Upper lobe of left lung (tissue), 6 donors: ENCODE results near the gene MYO9B. TPM values are rescaled to one million over a fixed set of nuclear protein-coding genes. Genes with fewer than 3 reads are reported as not detected.

Experiments
- ATAC-seq, 2 donors: fragments of 200-7000 bp; cut with Tn5 transposase; one replicate each; pipeline ENCODE4 v1.9.1; 2022; ENCODE audit warnings: mild to moderate bottlenecking in 2 of 2, moderate library complexity in 2 of 2; ENCODE audit not compliant: low FRiP score in 2 of 2
- DNase-seq, 2 donors: peaks; one replicate each; pipeline ENCODE4 v3.0.0-alpha.2; 2019 to 2020
- H3K27ac ChIP-seq, 4 donors: fragments of 200-600 bp; sonication (generic); one replicate each; pipeline ENCODE4 v1.5.1; 2016 to 2019
- H3K27me3 ChIP-seq, 4 donors: fragments of 200-600 bp; sonication (generic); one replicate each; pipeline ENCODE4 v1.5.1; 2017 to 2019
- H3K36me3 ChIP-seq, 4 donors: fragments of 200-600 bp; sonication (generic); one replicate each; pipeline ENCODE4 v1.5.1; 2016 to 2019
- H3K4me1 ChIP-seq, 4 donors: fragments of 200-600 bp; sonication (generic); one replicate each; pipeline ENCODE4 v1.5.1; 2018 to 2019
- H3K4me3 ChIP-seq, 4 donors: fragments of 200-600 bp; sonication (generic); one replicate each; pipeline ENCODE4 v1.5.1; 2017 to 2019; ENCODE audit warnings: mild to moderate bottlenecking in 2 of 4, moderate library complexity in 1 of 4
- H3K9me3 ChIP-seq, 4 donors: fragments of 200-600 bp; sonication (generic); one replicate each; pipeline ENCODE4 v1.5.1; 2018 to 2019
- EP300 ChIP-seq, 4 donors: sonication (generic); formaldehyde crosslinking; IDR thresholded peaks; one replicate each; pipeline ENCODE4 v1.5.1; 2017; ENCODE audit warnings: antibody characterized with exemption in 4 of 4, control low read depth in 2 of 4
- POLR2A ChIP-seq, 4 donors: fragments of 450-650 bp; IDR thresholded peaks; one replicate each; pipeline ENCODE4 v1.5.1; 2016 to 2017; ENCODE audit warnings: antibody characterized with exemption in 4 of 4, mild to moderate bottlenecking in 2 of 4
- POLR2AphosphoS5 ChIP-seq, 2 donors: sonication (generic); formaldehyde crosslinking; IDR thresholded peaks; one replicate each; pipeline ENCODE4 v1.5.1; 2017; ENCODE audit warnings: antibody characterized with exemption in 2 of 2
- WGBS, 2 donors: methylation state at CpG; one replicate each; pipeline ENCODE4 v1.1.5; 2017 to 2018; 5-methylcytosine and 5-hydroxymethylcytosine counted together
- total RNA-seq, 6 donors: library from RNA; depleted of rRNA in 4 of 6; stranded (reverse); fragments of >200 nt in 4 of 6; gene quantifications; one replicate each; pipeline versions ENCODE4 v1.1.0 to v1.2.1, GENCODE V29; 2016 to 2021
- TF ChIP-seq, protein P1 (sequence below), 6 experiments: fragments of 450-650 bp in 4 of 6; fragments of 200-600 bp in 2 of 6; sonication (generic) in 2 of 6; IDR thresholded peaks; one replicate each; pipeline ENCODE4 v1.5.1; 2016 to 2019; ENCODE audit warnings: antibody characterized with exemption in 6 of 6
- donor health status: DM: no; HTN: no; CAD: no; lungs with moderate emphysema.
- donor health status: DM: no; HTN: yes; CAD: no; lungs with severe emphysema.

The MYO9B gene
- total RNA-seq, 6 donors from 2014 or later = 72.3 to 408 (median 146) TPM

GRCh38 chr19:17225053-17225452, 149.5 kb downstream of the MYO9B start:
- peak overlapping the region in 2 of 4 donors; percentile 79 to 81 for H3K4me3 ChIP-seq
- H3K9me3 ChIP-seq = no peaks in the 10 kb centered on the region

GRCh38 chr19:17226002-17226933, 150.7 kb downstream of the MYO9B start, which contains the start of gene OCEL1:
OCEL1 (plus strand) TSS chr19:17226226; CDS start chr19:17226248, 22 bp downstream.
- Histone ChIP-seq H3K4me3 (peak within 1 kb of the TSS; percentile 61 to 81 (median 77)), H3K9me3 (no peaks in the 10 kb centered on the region), H3K27ac (peak within 1 kb of the TSS; percentile 83 to 92 (median 88)), H3K4me1 (peaks cover 9 to 22% (median 14%) of the 10 kb centered on the region in 4 donors), H3K36me3 (peaks cover 0 to 25% (median 10%) of the 10 kb centered on the region in 4 donors), H3K27me3 (no peaks in the 10 kb centered on the region)
- ATAC-seq = peak; percentile 97 to 98
- 1% methylated on average over 13 to 21 of the region's 90 CpGs for WGBS, 2 donors
- peak; percentile 98 to 99 for DNase-seq
- peak in 3 of 4 donors; percentile 29 to 80 (median 45) for TF ChIP-seq POLR2A (IDR thresholded peaks at IDR 0.05)
- TF ChIP-seq, protein P1, sequence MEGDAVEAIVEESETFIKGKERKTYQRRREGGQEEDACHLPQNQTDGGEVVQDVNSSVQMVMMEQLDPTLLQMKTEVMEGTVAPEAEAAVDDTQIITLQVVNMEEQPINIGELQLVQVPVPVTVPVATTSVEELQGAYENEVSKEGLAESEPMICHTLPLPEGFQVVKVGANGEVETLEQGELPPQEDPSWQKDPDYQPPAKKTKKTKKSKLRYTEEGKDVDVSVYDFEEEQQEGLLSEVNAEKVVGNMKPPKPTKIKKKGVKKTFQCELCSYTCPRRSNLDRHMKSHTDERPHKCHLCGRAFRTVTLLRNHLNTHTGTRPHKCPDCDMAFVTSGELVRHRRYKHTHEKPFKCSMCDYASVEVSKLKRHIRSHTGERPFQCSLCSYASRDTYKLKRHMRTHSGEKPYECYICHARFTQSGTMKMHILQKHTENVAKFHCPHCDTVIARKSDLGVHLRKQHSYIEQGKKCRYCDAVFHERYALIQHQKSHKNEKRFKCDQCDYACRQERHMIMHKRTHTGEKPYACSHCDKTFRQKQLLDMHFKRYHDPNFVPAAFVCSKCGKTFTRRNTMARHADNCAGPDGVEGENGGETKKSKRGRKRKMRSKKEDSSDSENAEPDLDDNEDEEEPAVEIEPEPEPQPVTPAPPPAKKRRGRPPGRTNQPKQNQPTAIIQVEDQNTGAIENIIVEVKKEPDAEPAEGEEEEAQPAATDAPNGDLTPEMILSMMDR (IDR thresholded peaks at IDR 0.05) = peak in 2 of 6 experiments; percentile 7 to 9
- peak; percentile 76 to 81 for TF ChIP-seq POLR2AphosphoS5 (IDR thresholded peaks at IDR 0.05)
- peak in 1 of 4 donors; percentile 26 for TF ChIP-seq EP300 (IDR thresholded peaks at IDR 0.05)

More at GRCh38 chr19:17225053-17225452, 149.5 kb downstream of the MYO9B start:
- TF ChIP-seq, protein P1 (IDR thresholded peaks at IDR 0.05) = no peak
- no peak for TF ChIP-seq POLR2A (IDR thresholded peaks at IDR 0.05)
- no peak for TF ChIP-seq EP300 (IDR thresholded peaks at IDR 0.05)
- no peak for TF ChIP-seq POLR2AphosphoS5 (IDR thresholded peaks at IDR 0.05)
- no peak for ATAC-seq
- H3K36me3 ChIP-seq = peaks cover 0 to 16% (median 5%) of the 10 kb centered on the region in 4 donors
- peaks cover 9 to 22% (median 14%) of the 10 kb centered on the region in 4 donors for H3K4me1 ChIP-seq
- no peak overlapping the region for H3K27ac ChIP-seq
- H3K27me3 ChIP-seq = no peaks in the 10 kb centered on the region
- 87 to 96% methylated on average over 10 of the region's 10 CpGs for WGBS, 2 donors
- DNase-seq = no peak

DNA sequence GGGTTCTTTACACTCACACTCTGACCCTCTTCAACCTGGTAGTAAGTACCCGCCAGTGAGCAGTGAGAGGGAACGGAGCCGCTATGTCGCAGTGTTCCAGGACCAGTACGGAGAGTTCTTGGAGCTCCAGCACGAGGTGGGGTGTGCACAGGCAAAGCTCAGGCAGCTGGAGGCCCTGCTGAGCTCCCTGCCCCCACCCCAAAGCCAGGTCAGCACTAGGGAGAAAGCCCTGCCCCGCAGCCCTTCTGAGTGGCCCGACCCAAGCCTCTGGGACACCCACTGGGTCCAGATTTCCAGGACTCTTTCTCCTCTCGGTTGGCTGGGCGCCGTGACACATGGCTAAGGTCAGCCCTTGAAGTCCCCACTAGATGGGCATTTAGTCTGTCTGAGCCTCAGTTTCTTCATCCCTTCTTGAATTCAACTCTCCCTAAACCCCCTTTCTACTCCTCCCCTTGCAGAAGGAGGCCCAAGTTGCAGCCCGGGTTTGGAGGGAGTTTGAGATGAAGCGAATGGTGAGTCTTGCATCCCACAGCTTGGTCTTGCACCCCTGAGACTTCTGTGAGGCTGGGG, 152.3 kb downstream of the MYO9B start:
- no peak for ATAC-seq
- 81 to 82% methylated on average over 13 of the region's 13 CpGs for WGBS, 2 donors
- Histone ChIP-seq H3K36me3 (peaks cover 0 to 40% (median 24%) of the 10 kb centered on the region in 4 donors), H3K4me3 (no peak overlapping the region), H3K27ac (no peak overlapping the region), H3K27me3 (no peaks in the 10 kb centered on the region), H3K9me3 (no peaks in the 10 kb centered on the region), H3K4me1 (peaks cover 9 to 22% (median 14%) of the 10 kb centered on the region in 4 donors)
- TF ChIP-seq, protein P1 (IDR thresholded peaks at IDR 0.05) = no peak
- no peak for TF ChIP-seq POLR2A (IDR thresholded peaks at IDR 0.05)
- no peak for TF ChIP-seq POLR2AphosphoS5 (IDR thresholded peaks at IDR 0.05)
- TF ChIP-seq EP300 (IDR thresholded peaks at IDR 0.05) = no peak
- no peak for DNase-seq

- Histone ChIP-seq H3K4me1 (peaks cover 17 to 30% (median 20%) of the 10 kb centered on the region in 4 donors), H3K36me3 (peaks cover 0 to 48% (median 32%) of the 10 kb centered on the region in 4 donors), H3K9me3 (no peaks in the 10 kb centered on the region), H3K4me3 (no peak overlapping the region), H3K27me3 (no peaks in the 10 kb centered on the region), H3K27ac (no peak overlapping the region)
- TF ChIP-seq POLR2A (IDR thresholded peaks at IDR 0.05) (no peak), EP300 (IDR thresholded peaks at IDR 0.05) (no peak), POLR2AphosphoS5 (IDR thresholded peaks at IDR 0.05) (no peak)
- TF ChIP-seq, protein P1 (IDR thresholded peaks at IDR 0.05) = no peak
- DNase-seq (no peak), ATAC-seq (no peak)
- WGBS, 2 donors = 93 to 100% methylated on average over 3 of the region's 3 CpGs
These were observed 154.3 kb downstream of the MYO9B start for GRCh38 chr19:17229890-17230289.
